NB4 (cell line): Measurements from ENCODE around the gene PTGR1.

Experiments
- CTCF ChIP-seq: IDR thresholded peaks from one replicate; pipeline ENCODE4 v1.5.1; 2012; ENCODE audit warnings: low read depth, low read length
- MAX ChIP-seq: IDR thresholded peaks from 2 replicates; pipeline ENCODE4 v1.6.1; 2011; ENCODE audit warnings: low read depth, low read length
- MYC ChIP-seq: IDR thresholded peaks from 2 replicates; pipeline ENCODE4 v1.6.1; 2011; ENCODE audit warnings: low read depth, low read length
- POLR2A ChIP-seq: IDR thresholded peaks from 2 replicates; pipeline ENCODE4 v1.6.1; 2011; ENCODE audit warnings: mild to moderate bottlenecking; ENCODE audit not compliant: insufficient read length; ENCODE audit errors: extremely low read depth

GRCh38 chr9:111548623-111549022, 50.8 kb downstream of the PTGR1 start:
- TF ChIP-seq CTCF (no peak), MYC (no peak), POLR2A (no peak), MAX (no peak)
